B cell (primary cell): Measurements from ENCODE around the gene ZNF516.

Experiments
- EZH2 ChIP-seq: IDR thresholded peaks from 2 replicates; pipeline ENCODE4 v1.6.1; 2012; ENCODE audit warnings: borderline replicate concordance, low read depth, mild to moderate bottlenecking, moderate library complexity, low read length; ENCODE audit not compliant: insufficient read depth, poor library complexity, severe bottlenecking
- TF ChIP-seq, protein P1 (sequence below): fragments of 200-600 bp; IDR thresholded peaks from one replicate; pipeline ENCODE4 v1.8.0; 2022; ENCODE audit warnings: antibody characterized with exemption, mild to moderate bottlenecking

DNA sequence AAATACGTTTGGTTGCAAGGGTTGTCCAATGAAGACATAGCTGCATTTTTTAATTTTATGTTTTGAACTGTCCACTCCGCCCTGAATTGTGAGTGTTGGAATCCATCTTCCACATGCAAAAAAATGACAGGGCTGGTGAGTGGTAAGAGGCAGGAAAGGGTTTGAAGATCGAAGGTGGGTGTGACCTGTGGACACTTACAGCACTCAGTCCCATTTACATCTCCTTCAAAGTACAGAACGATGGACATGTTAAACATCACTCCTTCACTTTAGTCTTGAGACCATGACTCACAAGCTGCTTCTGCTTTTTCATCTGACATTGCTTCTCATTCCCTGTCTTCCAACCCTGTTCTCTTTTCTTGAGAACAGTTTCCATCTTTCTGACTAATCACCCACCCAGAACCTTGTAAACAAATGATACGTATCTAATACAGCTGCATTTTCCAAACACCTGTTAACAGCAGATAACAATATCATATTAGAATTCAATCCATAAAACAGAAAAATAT, 179.3 kb downstream of the ZNF516 start:
- TF ChIP-seq, protein P1, sequence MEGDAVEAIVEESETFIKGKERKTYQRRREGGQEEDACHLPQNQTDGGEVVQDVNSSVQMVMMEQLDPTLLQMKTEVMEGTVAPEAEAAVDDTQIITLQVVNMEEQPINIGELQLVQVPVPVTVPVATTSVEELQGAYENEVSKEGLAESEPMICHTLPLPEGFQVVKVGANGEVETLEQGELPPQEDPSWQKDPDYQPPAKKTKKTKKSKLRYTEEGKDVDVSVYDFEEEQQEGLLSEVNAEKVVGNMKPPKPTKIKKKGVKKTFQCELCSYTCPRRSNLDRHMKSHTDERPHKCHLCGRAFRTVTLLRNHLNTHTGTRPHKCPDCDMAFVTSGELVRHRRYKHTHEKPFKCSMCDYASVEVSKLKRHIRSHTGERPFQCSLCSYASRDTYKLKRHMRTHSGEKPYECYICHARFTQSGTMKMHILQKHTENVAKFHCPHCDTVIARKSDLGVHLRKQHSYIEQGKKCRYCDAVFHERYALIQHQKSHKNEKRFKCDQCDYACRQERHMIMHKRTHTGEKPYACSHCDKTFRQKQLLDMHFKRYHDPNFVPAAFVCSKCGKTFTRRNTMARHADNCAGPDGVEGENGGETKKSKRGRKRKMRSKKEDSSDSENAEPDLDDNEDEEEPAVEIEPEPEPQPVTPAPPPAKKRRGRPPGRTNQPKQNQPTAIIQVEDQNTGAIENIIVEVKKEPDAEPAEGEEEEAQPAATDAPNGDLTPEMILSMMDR: no peak
- TF ChIP-seq EZH2: no peak
